NCI-H748 (cell line): ENCODE measurements around the gene ZNF560.

ENCODE experiments used
- DNase-seq: peaks from one replicate; lab custom pipeline; 2025; ENCODE audit not compliant: unreplicated experiment; lab: John Stamatoyannopoulos, UW

Gene ZNF560

GRCh38 chr19:9436358-9436757 is 62.1 kb downstream of the ZNF560 start:
- DNase-seq: no peak

GRCh38 chr19:9435279-9436268 is 62.8 kb downstream of the ZNF560 start, which contains the start of gene ZNF266:
TSS of gene ZNF266 (minus strand) at chr19:9435573. CDS start at chr19:9420089, 15,484 bp downstream.
- peak; percentile 87 for DNase-seq

- DNase-seq: peak; percentile 22
Observed at GRCh38 chr19:9431475-9431874, 66.9 kb downstream of the ZNF560 start.

- no peak for DNase-seq
Observed at GRCh38 chr19:9430444-9430843, 68.0 kb downstream of the ZNF560 start.

- no peak for DNase-seq
Observed at GRCh38 chr19:9427941-9428340, 70.5 kb downstream of the ZNF560 start.
